ENCODE data around the gene TOPORS. TPM values are rescaled to one million over a fixed set of nuclear protein-coding genes. Genes with fewer than 3 reads are reported as not detected.
A peak's percentile ranks its signal among the peaks of the same experiment; 100 is the strongest.
"Not testable (repeated sequence)": the region's sequence is repeated elsewhere in the genome, so short reads cannot be mapped to it uniquely, and the experiment has no call there.

Gene TOPORS
- total RNA-seq, 1 experiment from 2014 or later, result 21.8 TPM

DNA sequence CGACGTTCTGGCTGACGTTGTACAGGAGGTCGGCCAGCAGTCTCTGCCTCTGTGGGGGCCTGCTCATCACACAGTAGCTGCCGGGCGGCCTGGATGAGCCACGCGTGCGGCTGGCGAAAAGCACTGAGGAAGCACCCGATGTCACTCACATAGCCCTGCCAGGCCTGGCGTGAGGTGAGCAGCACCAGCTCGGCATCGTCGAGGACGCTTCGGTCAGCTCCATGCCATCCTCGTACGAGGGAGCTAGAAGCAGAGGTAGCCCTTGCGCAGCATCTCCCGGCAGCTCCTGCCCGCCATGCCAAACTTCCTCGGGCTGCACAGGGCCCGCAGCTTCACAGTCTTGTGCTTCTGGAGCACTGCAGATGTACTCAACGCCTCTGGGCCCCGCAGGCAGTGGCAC, 14.4 kb upstream of the TOPORS start:
- DNase-seq (ENCODE audit: low spot score), result no peak

DNA sequence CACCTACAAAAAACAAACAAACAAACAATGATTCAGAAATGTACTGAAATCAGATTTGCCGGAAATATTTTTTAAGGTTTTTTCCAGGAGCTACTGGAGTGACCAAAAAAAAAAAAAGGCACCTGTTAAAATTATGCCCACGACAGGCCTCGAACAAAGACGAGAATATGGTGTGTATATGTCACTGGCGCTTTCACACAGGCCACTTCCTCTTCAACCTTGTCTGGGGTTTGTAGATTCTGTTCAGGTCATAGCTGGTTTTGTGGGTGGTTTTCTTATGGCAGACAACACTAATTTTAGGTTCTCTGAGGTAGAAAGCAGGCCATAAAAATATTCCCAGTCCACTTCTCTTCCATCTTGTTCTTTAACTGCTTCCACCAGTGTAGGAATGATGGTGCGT, 13.6 kb upstream of the TOPORS start:
- DNase-seq (ENCODE audit: low spot score), result no peak

DNA sequence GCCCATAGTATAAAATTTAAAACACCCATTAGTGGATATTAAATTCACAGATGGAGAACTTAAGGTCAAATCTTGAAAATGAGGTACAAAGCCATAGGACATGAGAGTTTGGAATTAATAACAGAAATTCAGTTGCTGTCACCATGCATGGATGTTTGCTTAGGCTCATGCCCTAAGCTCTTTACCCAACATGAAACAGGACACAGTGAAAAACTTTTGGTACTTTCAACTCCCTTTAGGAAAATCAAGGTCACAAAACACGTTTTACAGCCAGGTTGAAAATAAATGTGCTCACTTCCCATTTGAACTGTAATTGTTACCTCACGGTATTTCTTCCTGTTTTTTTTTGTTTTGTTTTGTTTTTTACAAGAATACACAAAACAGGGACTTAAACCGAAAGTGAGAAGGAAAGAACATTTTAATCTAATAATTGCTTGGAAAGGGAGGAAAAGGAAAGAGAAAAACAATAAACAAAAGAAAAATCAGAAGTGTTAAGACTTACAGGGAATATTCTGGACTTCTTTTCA, 6.1 kb upstream of the TOPORS start:
- no peak for DNase-seq (ENCODE audit: low spot score)

GRCh38 chr9:32554591-32554990, 2.2 kb upstream of the TOPORS start:
- DNase-seq (ENCODE audit: low spot score), result no peak

DNA sequence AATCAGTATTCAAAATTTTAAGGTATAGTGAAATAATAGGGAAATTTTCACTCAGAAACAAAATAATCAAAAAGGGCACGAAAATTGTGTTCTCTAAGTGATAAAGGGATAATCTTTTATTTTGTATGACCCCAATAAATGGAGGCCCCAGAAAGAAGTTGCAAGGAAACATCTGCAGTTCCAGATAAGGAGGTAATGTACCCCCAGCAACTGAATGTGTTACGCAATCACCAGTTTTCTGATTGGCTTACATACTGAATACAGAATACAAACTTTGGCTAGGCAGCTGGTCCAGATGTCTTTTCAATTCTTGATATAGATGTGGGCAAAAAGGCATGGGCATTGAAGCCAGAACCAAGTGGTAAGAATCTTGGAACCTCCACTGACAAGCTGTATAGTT, 1.7 kb upstream of the TOPORS start:
- DNase-seq (ENCODE audit: low spot score), result no peak

- peak; percentile 25 for DNase-seq (ENCODE audit: low spot score)
These were observed 922 bp downstream of the TOPORS start for GRCh38 chr9:32551276-32552051.

DNA sequence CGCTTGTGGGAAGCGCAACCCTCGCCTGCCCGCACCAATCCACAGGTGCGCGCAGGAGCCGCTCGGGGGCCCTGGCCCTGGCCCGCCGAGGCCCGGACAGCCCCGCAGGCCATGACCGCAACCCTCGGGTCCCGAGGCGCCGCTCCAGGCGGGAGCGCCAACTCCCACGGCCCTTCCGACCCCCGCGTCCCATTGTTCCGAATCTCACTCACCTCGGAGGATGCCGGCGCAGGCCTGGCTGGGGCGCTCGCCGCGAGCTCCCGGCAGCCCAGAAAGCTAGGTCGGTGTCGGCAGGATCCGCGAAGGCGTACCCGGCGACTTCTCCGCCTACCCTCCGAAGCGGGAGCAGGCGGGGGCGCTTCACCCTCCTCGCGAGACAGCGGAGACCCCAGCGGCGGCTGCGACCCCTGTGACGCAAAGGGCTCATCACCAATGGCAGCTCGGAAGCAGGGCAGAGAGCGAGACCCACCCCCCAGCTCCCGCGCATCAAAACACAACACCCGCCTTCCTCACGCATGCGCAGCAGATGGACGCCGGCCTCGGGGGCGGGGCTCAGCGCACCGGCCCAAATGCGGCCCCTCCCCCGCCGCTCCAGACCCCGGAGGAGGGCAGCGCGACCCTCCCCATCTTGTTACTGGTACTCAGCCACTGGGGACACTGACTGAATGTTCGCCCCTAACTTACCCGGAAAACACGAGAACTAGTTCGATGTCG, 1.7 kb downstream of the TOPORS start:
- peak; percentile 75 for DNase-seq (ENCODE audit: low spot score)

GRCh38 chr9:32550150-32550561, 2.2 kb downstream of the TOPORS start:
- DNase-seq (ENCODE audit: low spot score), result peak; percentile 4

DNA sequence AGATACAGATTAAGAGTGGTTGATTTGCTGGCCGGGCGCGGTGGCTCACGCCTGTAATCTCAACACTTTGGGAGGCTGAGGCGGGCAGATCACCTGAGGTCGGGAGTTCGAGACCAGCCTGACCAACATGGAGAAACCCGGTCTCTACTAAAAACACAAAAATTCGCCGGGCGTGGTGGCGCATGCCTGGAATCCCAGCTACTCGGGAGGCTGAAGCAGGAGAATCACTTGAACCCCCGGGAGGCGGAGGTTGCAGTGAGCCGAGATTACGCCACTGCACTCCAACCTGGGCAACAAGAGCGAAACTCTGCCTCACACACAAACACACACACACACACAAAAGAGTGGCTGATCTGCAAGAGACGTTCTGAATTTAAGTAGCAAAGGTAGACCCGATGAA, 4.2 kb downstream of the TOPORS start:
- not testable (repeated sequence) for DNase-seq (ENCODE audit: low spot score)

DNA sequence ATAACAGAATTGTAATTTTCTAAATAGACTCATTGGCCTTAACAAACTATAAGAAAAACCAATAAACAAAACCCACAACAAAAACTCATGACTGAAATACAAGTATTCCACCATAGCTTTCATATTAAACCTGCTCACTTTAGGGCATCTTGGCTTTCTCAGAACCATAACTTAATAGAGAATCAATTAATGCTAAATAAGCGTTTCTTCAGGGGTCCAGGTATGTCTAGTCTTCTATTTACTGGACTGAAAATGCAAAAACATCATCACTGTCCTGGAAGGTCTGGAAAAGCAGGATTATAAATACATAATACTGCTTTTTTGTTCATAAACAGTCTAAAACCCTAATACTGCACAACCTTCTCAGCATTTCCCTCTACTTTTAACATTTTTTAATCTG, 6.5 kb downstream of the TOPORS start:
- DNase-seq (ENCODE audit: low spot score), result no peak

GRCh38 chr9:32543047-32543446, 9.3 kb downstream of the TOPORS start:
- no peak for DNase-seq (ENCODE audit: low spot score)

DNA sequence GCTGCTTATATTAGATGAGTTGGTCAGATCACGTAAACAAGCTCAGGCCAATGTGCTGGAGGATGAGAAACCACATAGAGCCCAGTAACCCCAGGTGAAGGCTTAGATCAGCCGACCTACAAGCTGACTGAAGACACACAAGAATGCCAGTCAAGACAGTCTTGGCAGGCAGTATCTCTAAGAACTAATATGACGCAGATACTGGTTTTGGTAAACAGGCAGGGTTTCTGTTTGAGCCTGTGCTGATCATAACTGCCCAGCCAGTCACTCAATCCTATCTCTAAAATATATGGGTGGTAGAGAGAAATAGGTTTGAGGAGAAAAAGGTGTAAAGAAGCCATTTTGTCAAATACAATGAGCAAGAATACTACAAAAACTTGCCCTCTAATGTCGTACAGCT, 18.6 kb downstream of the TOPORS start:
- DNase-seq (ENCODE audit: low spot score), result no peak

GRCh38 chr9:32533336-32533735, 19.1 kb downstream of the TOPORS start:
- no peak for DNase-seq (ENCODE audit: low spot score)

GRCh38 chr9:32526707-32527048, 25.7 kb downstream of the TOPORS start:
- DNase-seq (ENCODE audit: low spot score), result no peak

GRCh38 chr9:32526041-32526706, 26.2 kb downstream of the TOPORS start, which contains the start of gene RIGI:
Gene RIGI, minus strand, starts transcription at chr9:32526196. Its CDS starts 30 bp downstream, at chr9:32526166.
- peak; percentile 87 for DNase-seq (ENCODE audit: low spot score)

GRCh38 chr9:32525709-32526030, 26.7 kb downstream of the TOPORS start:
- DNase-seq (ENCODE audit: low spot score), result no peak

DNA sequence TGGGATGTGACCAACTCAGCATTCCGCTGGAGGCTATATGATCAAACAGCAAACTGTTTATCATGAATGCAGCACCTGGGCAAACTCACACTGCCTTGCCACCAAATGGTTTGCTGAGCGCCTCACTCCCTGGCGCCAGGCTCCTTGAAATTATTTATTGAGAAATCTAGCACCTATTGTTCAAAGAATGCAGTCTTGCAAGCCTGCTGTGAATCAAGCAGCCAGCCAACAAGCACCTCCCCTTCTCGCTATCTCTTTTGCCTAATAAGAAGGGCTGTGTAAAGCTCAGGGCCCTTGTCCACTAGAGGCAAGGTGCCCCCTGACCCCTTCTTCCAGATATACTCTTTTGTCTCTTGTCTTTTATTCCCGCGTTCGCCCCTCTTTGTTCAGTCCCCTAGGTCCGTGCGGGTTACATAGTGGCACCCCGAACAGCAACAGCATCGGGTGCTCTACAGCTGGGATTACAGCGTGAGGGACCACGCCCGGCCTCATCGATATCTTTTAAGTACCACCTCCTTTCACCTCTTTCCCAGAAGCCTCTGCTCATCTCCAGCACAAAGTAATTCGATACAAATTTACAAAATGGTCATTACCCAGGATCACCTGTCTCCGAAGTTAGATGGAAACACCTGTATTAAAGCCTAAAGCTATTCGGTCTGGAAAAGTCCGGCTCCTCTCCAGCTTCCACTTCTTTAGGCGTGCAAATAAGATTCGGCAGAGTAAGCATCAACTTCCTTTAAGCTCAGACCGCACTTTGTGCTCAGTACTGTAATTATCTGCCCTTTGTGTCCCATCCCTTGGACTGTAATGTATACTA, 27.3 kb downstream of the TOPORS start:
- DNase-seq (ENCODE audit: low spot score), result peak; percentile 26

DNA sequence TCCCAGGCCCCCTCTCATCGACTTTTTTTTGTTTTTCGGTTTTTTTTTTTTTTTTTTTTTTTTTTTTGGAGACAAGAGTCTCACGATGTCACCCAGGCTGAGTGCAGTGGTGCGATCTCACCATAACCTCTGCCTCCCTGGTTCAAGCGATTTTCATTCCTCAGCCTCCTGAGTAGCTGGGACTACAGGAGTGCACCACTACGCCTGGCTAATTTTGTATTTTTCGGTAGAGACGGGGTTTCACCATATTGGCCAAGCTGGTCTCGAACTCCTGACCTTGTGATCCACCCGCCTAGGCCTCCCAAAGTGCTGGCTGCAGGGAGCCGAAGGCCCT, 27.9 kb downstream of the TOPORS start:
- not testable (repeated sequence) for DNase-seq (ENCODE audit: low spot score)

DNA sequence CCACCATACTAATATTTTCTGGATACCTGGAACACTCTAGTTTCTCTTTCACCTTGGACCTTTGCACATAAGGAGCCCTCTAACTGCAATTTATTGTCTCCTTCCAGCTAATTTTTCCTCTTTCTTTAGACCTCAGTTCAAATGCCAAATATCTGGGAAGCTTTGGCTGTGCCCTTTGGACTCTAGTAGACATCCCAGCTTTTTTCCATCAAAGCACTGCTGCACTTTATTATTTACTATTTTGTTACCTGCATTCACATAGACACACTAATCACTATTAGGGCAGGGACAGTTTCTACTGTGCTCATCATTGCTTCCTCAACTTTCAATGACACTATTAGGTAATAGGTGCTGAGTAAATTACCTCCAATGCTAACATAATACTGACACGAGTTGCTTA, 28.5 kb downstream of the TOPORS start:
- no peak for DNase-seq (ENCODE audit: low spot score)

GRCh38 chr9:32518276-32518675, 34.1 kb downstream of the TOPORS start:
- DNase-seq (ENCODE audit: low spot score), result no peak

- no peak for DNase-seq (ENCODE audit: low spot score)
These were observed 36.1 kb downstream of the TOPORS start for GRCh38 chr9:32516241-32516640.

- DNase-seq (ENCODE audit: low spot score), result no peak
These were observed 43.7 kb downstream of the TOPORS start for GRCh38 chr9:32508728-32509127.
